Measurements from ENCODE around the gene CTNNA3. TPM values are rescaled to one million over a fixed set of nuclear protein-coding genes. Genes with fewer than 3 reads are reported as not detected.

The CTNNA3 gene
- total RNA-seq, 1 donor from 2014 or later, result 3.3 TPM

GRCh38 chr10:66778351-66778750, 917.6 kb downstream of the CTNNA3 start:
- no peaks in the 10 kb centered on the region for H3K36me3 Mint-ChIP-seq (ENCODE audit: unreplicated experiment)
- no peak overlapping the region for H3K4me3 Mint-ChIP-seq (ENCODE audit: unreplicated experiment)
- TF ChIP-seq, protein P1, sequence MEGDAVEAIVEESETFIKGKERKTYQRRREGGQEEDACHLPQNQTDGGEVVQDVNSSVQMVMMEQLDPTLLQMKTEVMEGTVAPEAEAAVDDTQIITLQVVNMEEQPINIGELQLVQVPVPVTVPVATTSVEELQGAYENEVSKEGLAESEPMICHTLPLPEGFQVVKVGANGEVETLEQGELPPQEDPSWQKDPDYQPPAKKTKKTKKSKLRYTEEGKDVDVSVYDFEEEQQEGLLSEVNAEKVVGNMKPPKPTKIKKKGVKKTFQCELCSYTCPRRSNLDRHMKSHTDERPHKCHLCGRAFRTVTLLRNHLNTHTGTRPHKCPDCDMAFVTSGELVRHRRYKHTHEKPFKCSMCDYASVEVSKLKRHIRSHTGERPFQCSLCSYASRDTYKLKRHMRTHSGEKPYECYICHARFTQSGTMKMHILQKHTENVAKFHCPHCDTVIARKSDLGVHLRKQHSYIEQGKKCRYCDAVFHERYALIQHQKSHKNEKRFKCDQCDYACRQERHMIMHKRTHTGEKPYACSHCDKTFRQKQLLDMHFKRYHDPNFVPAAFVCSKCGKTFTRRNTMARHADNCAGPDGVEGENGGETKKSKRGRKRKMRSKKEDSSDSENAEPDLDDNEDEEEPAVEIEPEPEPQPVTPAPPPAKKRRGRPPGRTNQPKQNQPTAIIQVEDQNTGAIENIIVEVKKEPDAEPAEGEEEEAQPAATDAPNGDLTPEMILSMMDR (IDR thresholded peaks at IDR 0.05; ENCODE audit: partially characterized antibody, unreplicated experiment), result no peak
- no peaks in the 10 kb centered on the region for H3K9me3 Mint-ChIP-seq (ENCODE audit: unreplicated experiment)
- H3K27me3 Mint-ChIP-seq (ENCODE audit: unreplicated experiment), result no peaks in the 10 kb centered on the region
- H3K27ac Mint-ChIP-seq (ENCODE audit: unreplicated experiment), result no peak overlapping the region
- H3K4me1 Mint-ChIP-seq (ENCODE audit: low read depth, unreplicated experiment), result no peaks in the 10 kb centered on the region
- DNase-seq, result no peak

- no peaks in the 10 kb centered on the region for H3K4me1 Mint-ChIP-seq (ENCODE audit: low read depth, unreplicated experiment)
- TF ChIP-seq, protein P1 (IDR thresholded peaks at IDR 0.05; ENCODE audit: partially characterized antibody, unreplicated experiment), result no peak
- no peaks in the 10 kb centered on the region for H3K9me3 Mint-ChIP-seq (ENCODE audit: unreplicated experiment)
- no peaks in the 10 kb centered on the region for H3K36me3 Mint-ChIP-seq (ENCODE audit: unreplicated experiment)
- no peaks in the 10 kb centered on the region for H3K27me3 Mint-ChIP-seq (ENCODE audit: unreplicated experiment)
- DNase-seq, result no peak
- no peak overlapping the region for H3K27ac Mint-ChIP-seq (ENCODE audit: unreplicated experiment)
- no peak overlapping the region for H3K4me3 Mint-ChIP-seq (ENCODE audit: unreplicated experiment)
Observed at GRCh38 chr10:66777665-66778064, 918.3 kb downstream of the CTNNA3 start.

- Mint-ChIP-seq H3K36me3 (ENCODE audit: unreplicated experiment) (no peaks in the 10 kb centered on the region), H3K4me1 (ENCODE audit: low read depth, unreplicated experiment) (no peaks in the 10 kb centered on the region), H3K9me3 (ENCODE audit: unreplicated experiment) (no peaks in the 10 kb centered on the region)
Observed at GRCh38 chr10:66773472-66773817, 922.5 kb downstream of the CTNNA3 start.

DNA sequence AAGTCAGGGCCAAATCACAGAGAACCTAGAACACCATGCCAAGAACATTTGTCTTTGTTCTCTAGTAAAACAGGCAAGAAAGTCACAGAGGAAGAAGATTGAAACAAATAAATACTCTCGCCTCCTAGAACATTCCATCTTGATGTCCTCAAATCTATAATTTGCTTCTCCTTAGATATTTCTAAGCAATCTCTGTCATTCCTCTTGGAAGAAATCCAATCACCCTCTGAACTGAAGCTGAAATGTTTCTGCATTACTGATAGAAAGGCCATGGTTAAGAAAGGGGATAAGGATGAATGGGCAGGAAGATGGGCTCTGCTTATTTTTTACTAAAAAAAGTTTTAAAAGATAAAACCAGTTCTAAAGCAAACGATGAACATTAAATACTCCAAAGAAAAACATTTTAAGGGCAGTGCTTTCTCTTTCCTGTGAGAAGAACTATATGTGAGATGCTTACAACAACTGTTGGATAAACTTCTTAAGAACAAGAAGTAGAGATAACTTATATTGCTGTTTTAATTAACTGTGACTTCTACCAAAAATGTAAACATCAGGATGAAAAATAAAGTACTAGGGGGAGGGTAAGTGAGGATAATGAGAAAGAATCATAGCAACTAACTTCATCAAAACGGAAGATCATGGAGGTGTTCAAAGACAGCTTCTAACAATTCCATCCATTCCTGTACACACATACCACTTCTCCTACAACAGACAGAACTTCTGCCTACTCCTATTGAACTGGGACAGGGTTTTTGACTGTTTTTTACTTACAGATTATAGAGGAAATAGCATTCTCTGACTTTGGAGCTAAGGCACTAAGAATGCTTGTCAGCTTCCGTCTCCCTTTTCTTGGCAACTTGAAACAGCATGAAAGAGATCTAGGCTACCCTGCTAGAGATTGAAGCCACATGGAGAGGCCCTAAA, 923.2 kb downstream of the CTNNA3 start:
- Mint-ChIP-seq H3K9me3 (ENCODE audit: unreplicated experiment) (no peaks in the 10 kb centered on the region), H3K27ac (ENCODE audit: unreplicated experiment) (no peak overlapping the region), H3K4me1 (ENCODE audit: low read depth, unreplicated experiment) (no peaks in the 10 kb centered on the region), H3K36me3 (ENCODE audit: unreplicated experiment) (no peaks in the 10 kb centered on the region), H3K27me3 (ENCODE audit: unreplicated experiment) (no peaks in the 10 kb centered on the region), H3K4me3 (ENCODE audit: unreplicated experiment) (no peak overlapping the region)
- DNase-seq, result no peak
- TF ChIP-seq, protein P1 (IDR thresholded peaks at IDR 0.05; ENCODE audit: partially characterized antibody, unreplicated experiment), result no peak

More at GRCh38 chr10:66773472-66773817, 922.5 kb downstream of the CTNNA3 start:
- Mint-ChIP-seq H3K27ac (ENCODE audit: unreplicated experiment) (no peak overlapping the region), H3K27me3 (ENCODE audit: unreplicated experiment) (no peaks in the 10 kb centered on the region), H3K4me3 (ENCODE audit: unreplicated experiment) (no peak overlapping the region)
- TF ChIP-seq, protein P1 (IDR thresholded peaks at IDR 0.05; ENCODE audit: partially characterized antibody, unreplicated experiment), result no peak
- no peak for DNase-seq

DNA sequence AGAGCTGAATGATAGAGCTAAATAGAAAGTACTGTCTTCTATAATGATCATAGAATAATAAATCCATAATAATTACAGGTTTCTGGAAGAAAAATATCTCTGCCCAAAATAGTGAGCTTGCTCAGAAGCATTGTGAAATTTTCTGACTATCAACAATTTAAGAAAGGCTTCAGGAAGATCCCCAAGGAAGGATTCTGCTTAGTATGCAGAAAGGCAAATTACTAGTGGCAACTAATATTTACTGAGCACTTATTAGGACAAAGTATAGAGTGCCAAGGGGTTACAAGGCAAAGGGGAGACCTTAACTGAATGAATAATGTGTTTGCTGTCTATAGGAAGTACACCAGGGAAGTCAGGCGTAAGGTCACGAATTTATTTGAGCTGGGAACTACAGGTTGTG, 928.3 kb downstream of the CTNNA3 start:
- H3K27me3 Mint-ChIP-seq (ENCODE audit: unreplicated experiment), result no peaks in the 10 kb centered on the region
- H3K4me3 Mint-ChIP-seq (ENCODE audit: unreplicated experiment), result no peak overlapping the region
- no peaks in the 10 kb centered on the region for H3K9me3 Mint-ChIP-seq (ENCODE audit: unreplicated experiment)
- TF ChIP-seq, protein P1 (IDR thresholded peaks at IDR 0.05; ENCODE audit: partially characterized antibody, unreplicated experiment), result no peak
- DNase-seq, result no peak
- no peaks in the 10 kb centered on the region for H3K36me3 Mint-ChIP-seq (ENCODE audit: unreplicated experiment)
- no peak overlapping the region for H3K27ac Mint-ChIP-seq (ENCODE audit: unreplicated experiment)
- no peaks in the 10 kb centered on the region for H3K4me1 Mint-ChIP-seq (ENCODE audit: low read depth, unreplicated experiment)
